ENCODE data around the gene CNGA4.

DNA sequence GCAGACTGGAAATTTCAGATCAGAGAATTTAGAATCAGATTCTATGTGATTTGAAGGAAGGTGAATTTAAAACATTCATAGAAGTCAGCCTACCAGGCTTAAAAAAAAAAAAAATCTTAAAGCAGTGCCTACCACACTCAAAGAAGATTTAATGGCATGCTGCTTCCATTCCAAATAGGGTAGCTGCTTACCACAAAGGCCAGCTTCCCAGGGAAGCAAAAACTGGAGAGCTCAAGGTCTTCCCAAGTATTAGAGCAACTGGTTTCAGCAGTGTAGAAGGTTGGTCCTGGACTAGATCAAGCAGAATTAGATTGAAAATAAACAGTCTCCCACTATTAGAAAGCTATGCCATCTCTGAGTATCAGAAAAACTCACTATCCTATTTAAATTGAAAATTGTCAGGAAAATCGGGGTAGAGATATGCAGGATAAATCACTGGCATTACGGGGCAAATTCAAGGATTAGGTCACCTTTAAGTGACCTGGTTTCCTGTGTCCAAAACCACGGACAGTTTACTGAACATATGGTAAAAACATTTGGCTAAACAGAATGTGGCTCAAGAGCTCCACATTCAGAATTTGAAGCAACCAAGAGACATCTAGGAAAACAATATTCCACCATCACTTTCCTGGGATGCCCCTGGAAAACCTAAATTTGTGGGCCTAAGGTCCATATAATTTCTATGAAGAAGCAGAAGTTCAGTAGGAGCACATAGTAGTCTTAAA, 32.3 kb upstream of the CNGA4 start:
- TF ChIP-seq, protein P1, sequence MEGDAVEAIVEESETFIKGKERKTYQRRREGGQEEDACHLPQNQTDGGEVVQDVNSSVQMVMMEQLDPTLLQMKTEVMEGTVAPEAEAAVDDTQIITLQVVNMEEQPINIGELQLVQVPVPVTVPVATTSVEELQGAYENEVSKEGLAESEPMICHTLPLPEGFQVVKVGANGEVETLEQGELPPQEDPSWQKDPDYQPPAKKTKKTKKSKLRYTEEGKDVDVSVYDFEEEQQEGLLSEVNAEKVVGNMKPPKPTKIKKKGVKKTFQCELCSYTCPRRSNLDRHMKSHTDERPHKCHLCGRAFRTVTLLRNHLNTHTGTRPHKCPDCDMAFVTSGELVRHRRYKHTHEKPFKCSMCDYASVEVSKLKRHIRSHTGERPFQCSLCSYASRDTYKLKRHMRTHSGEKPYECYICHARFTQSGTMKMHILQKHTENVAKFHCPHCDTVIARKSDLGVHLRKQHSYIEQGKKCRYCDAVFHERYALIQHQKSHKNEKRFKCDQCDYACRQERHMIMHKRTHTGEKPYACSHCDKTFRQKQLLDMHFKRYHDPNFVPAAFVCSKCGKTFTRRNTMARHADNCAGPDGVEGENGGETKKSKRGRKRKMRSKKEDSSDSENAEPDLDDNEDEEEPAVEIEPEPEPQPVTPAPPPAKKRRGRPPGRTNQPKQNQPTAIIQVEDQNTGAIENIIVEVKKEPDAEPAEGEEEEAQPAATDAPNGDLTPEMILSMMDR (IDR thresholded peaks at IDR 0.05) = no peak
- no peak for TF ChIP-seq EZH2phosphoT487 (IDR thresholded peaks at IDR 0.05)

Measured in neural progenitor cell (in vitro differentiated cells).